Measurements from ENCODE around the gene RBBP8NL.

RBBP8NL gene

GRCh38 chr20:62424249-62425107 lies 2.9 kb downstream of the RBBP8NL start:
- POLR2A ChIA-PET = interaction anchor here (0.6 kb wide), 1 partner anchor 20 kb away, joined by 3 read pairs; no protein-coding TSS in a partner anchor
- TF ChIP-seq CTCF (IDR thresholded peaks at IDR 0.05; ENCODE audit: insufficient read depth, low read length, missing control alignments) = no peak
- CTCF ChIA-PET = interaction anchor here (0.6 to 0.9 kb wide), 2 partner anchors 10 to 11 kb away, joined by 3 read pairs; no protein-coding TSS in a partner anchor
- no peak for DNase-seq (ENCODE audit: low read depth, low spot score)
- H3K4me3 ChIP-seq (ENCODE audit: low read depth, low read length) = no peak overlapping the region

GRCh38 chr20:62423326-62423706 lies 4.0 kb downstream of the RBBP8NL start:
- no peak overlapping the region for H3K4me3 ChIP-seq (ENCODE audit: low read depth, low read length)
- no peak for TF ChIP-seq CTCF (IDR thresholded peaks at IDR 0.05; ENCODE audit: insufficient read depth, low read length, missing control alignments)
- ChIA-PET CTCF (no interaction called here), POLR2A (no interaction called here)
- DNase-seq (ENCODE audit: low read depth, low spot score) = no peak

GRCh38 chr20:62422636-62423325 lies 4.6 kb downstream of the RBBP8NL start:
- CTCF ChIA-PET = no interaction called here

GRCh38 chr20:62421716-62421990 lies 5.7 kb downstream of the RBBP8NL start:
- TF ChIP-seq CTCF (IDR thresholded peaks at IDR 0.05; ENCODE audit: insufficient read depth, low read length, missing control alignments) = no peak
- H3K4me3 ChIP-seq (ENCODE audit: low read depth, low read length) = no peak overlapping the region
- ChIA-PET POLR2A (no interaction called here), CTCF (no interaction called here)
- no peak for DNase-seq (ENCODE audit: low read depth, low spot score)

More at GRCh38 chr20:62422636-62423325, 4.6 kb downstream of the RBBP8NL start:
- no peak for TF ChIP-seq CTCF (IDR thresholded peaks at IDR 0.05; ENCODE audit: insufficient read depth, low read length, missing control alignments)
- no peak overlapping the region for H3K4me3 ChIP-seq (ENCODE audit: low read depth, low read length)
- no peak for DNase-seq (ENCODE audit: low read depth, low spot score)
- POLR2A ChIA-PET = no interaction called here

- H3K4me3 ChIP-seq (ENCODE audit: low read depth, low read length) = no peak overlapping the region
- no peak for TF ChIP-seq CTCF (IDR thresholded peaks at IDR 0.05; ENCODE audit: insufficient read depth, low read length, missing control alignments)
- no peak for DNase-seq (ENCODE audit: low read depth, low spot score)
- POLR2A ChIA-PET = no interaction called here
- CTCF ChIA-PET = no interaction called here
Measured at GRCh38 chr20:62420846-62421715, 6.3 kb downstream of the RBBP8NL start.

GRCh38 chr20:62419759-62420158 lies 7.6 kb downstream of the RBBP8NL start:
- TF ChIP-seq CTCF (IDR thresholded peaks at IDR 0.05; ENCODE audit: insufficient read depth, low read length, missing control alignments) = no peak
- H3K4me3 ChIP-seq (ENCODE audit: low read depth, low read length) = no peak overlapping the region
- DNase-seq (ENCODE audit: low read depth, low spot score) = no peak
- POLR2A ChIA-PET = no interaction called here
- CTCF ChIA-PET = no interaction called here
